Activated CD8-positive, alpha-beta memory T cell treated with anti-CD3 and anti-CD28 coated beads for 36 hours (primary cell): Measurements from ENCODE around the gene ECSIT. TPM values are rescaled to one million over a fixed set of nuclear protein-coding genes. Genes with fewer than 3 reads are reported as not detected.
"Not testable (repeated sequence)": the region's sequence is repeated elsewhere in the genome, so short reads cannot be mapped to it uniquely, and the experiment has no call there.

Experiments
- CTCF ChIA-PET: fragments of 350-600 bp; sonication (Branson Sonifier 250); formaldehyde crosslinking; loops from one replicate; lab custom pipeline; 2021; ENCODE audit warnings: antibody characterized with exemption; lab: Charles Lee
- POLR2A ChIA-PET: fragments of 350-600 bp; sonication (Branson Sonifier 250); formaldehyde crosslinking; loops from one replicate; lab custom pipeline; 2021; ENCODE audit warnings: antibody characterized with exemption; lab: Charles Lee
- total RNA-seq, 2 experiments: library from RNA; stranded (reverse); gene quantifications; one replicate each; pipeline ENCODE4 v1.2.3, GENCODE V29; 2021

Gene ECSIT
- total RNA-seq, 2 experiments from 2014 or later, result 52.4 to 56.4 TPM

- POLR2A ChIA-PET, result interaction anchor here (0.7 kb wide), 1 partner anchor 191 kb away, joined by 8 read pairs; no protein-coding TSS in a partner anchor
Observed at GRCh38 chr19:11461453-11461852, 67.5 kb downstream of the ECSIT start.

GRCh38 chr19:11460207-11460606 lies 68.7 kb downstream of the ECSIT start:
- CTCF ChIA-PET, result no interaction called here
- POLR2A ChIA-PET, result no interaction called here

More at GRCh38 chr19:11461453-11461852, 67.5 kb downstream of the ECSIT start:
- CTCF ChIA-PET, result no interaction called here

- POLR2A ChIA-PET, result not testable (repeated sequence)
- CTCF ChIA-PET, result interaction anchor here (0.7 kb wide), 1 partner anchor 37 kb away, joined by 3 read pairs; no protein-coding TSS in a partner anchor
Observed at GRCh38 chr19:11458912-11459311, 70.0 kb downstream of the ECSIT start.

- CTCF ChIA-PET, result interaction anchor here (0.7 kb wide), 1 partner anchor 38 kb away, joined by 3 read pairs; no protein-coding TSS in a partner anchor
- POLR2A ChIA-PET, result no interaction called here
Observed at GRCh38 chr19:11458236-11458900, 70.6 kb downstream of the ECSIT start.

GRCh38 chr19:11457831-11458230 lies 71.1 kb downstream of the ECSIT start:
- POLR2A ChIA-PET, result no interaction called here
- CTCF ChIA-PET, result no interaction called here

- ChIA-PET POLR2A (no interaction called here), CTCF (interaction anchor here (0.6 kb wide), 1 partner anchor 316 kb away, joined by 5 read pairs; no protein-coding TSS in a partner anchor)
Observed at GRCh38 chr19:11457115-11457514, 71.8 kb downstream of the ECSIT start.

- ChIA-PET POLR2A (no interaction called here), CTCF (no interaction called here)
Observed at GRCh38 chr19:11456659-11457058, 72.3 kb downstream of the ECSIT start.

Other genes with a start within 250 kb of the ECSIT start
- gene TSPAN16, start 233.0 kb downstream of the ECSIT start, total RNA-seq, result not detected
- 1 to 10 TPM; 5.4 to 5.5 TPM for gene RAB3D, start 189.5 kb downstream of the ECSIT start, total RNA-seq
- gene TMEM205, start 182.9 kb downstream of the ECSIT start, total RNA-seq, result 10 to 100 TPM; 26.0 to 29.3 TPM
- 10 to 100 TPM; 10.9 to 12.1 TPM for gene CCDC159, start 182.6 kb downstream of the ECSIT start, total RNA-seq
- gene PLPPR2, start 173.7 kb downstream of the ECSIT start, total RNA-seq, result 1 to 10 TPM; 1.3 to 1.7 TPM
- gene SWSAP1, start 154.5 kb downstream of the ECSIT start, total RNA-seq, result 1 to 10 TPM; 1.6 to 2.6 TPM
- gene EPOR, start 144.8 kb downstream of the ECSIT start, total RNA-seq, result 1 to 10 TPM; 4.9 to 5.2 TPM
- not detected for gene RGL3, start 109.8 kb downstream of the ECSIT start, total RNA-seq
- gene ODAD3, start 94.0 kb downstream of the ECSIT start, total RNA-seq, result under 1 TPM in 1 of 2 experiments, not detected in 1; 0.19 TPM
- gene PRKCSH, start 93.5 kb downstream of the ECSIT start, total RNA-seq, result 100 to 1,000 TPM; 254 to 256 TPM
- gene ELAVL3, start 48.1 kb downstream of the ECSIT start, total RNA-seq, result not detected
- 10 to 100 TPM; 13.5 to 16.6 TPM for gene ZNF653, start 23.3 kb downstream of the ECSIT start, total RNA-seq
- not detected for gene CNN1, start 9.7 kb upstream of the ECSIT start, total RNA-seq
- 10 to 100 TPM; 64.2 to 68.5 TPM for gene ELOF1, start 30.1 kb upstream of the ECSIT start, total RNA-seq
- gene ACP5, start 48.5 kb upstream of the ECSIT start, total RNA-seq, result 1 to 10 TPM; 2.5 to 3.1 TPM
- gene ZNF627, start 68.3 kb upstream of the ECSIT start, total RNA-seq, result 1 to 10 TPM; 5.3 to 5.4 TPM
- 1 to 10 TPM; 4.1 to 4.7 TPM for gene ZNF823, start 209.8 kb upstream of the ECSIT start, total RNA-seq
- 1 to 10 TPM; 4.7 to 5.4 TPM for gene ZNF441, start 237.9 kb upstream of the ECSIT start, total RNA-seq